HCT116 (cell line): ENCODE results near the gene NKPD1. TPM values are rescaled to one million over a fixed set of nuclear protein-coding genes. Genes with fewer than 3 reads are reported as not detected.
A peak's percentile ranks its signal among the peaks of the same experiment; 100 is the strongest.

Experiments used
- ATAC-seq: fragments of 200-7000 bp; cut with Tn5 transposase; 2 replicates; pipeline ENCODE4 v1.9.1; 2020; ENCODE audit warnings: mild to moderate bottlenecking, moderate library complexity
- BruUV-seq: library from RNA; stranded (reverse); fragments of 400-500 nt; replicated peaks from 2 replicates; lab custom pipeline; 2021; lab: Mats Ljungman, UMichigan
- CTCF ChIA-PET: fragments of 300-600 bp; sonication (Branson Sonifier 250); formaldehyde crosslinking; loops from one replicate; lab custom pipeline; 2021; ENCODE audit warnings: antibody characterized with exemption; lab: Charles Lee
- POLR2A ChIA-PET: fragments of 300-600, 350-600 bp; sonication (Branson Sonifier 250); formaldehyde crosslinking; loops from one replicate; lab custom pipeline; 2021; ENCODE audit warnings: antibody characterized with exemption; lab: Charles Lee
- RAD21 ChIA-PET, 2 experiments: fragments of 300-600 bp; sonication (Branson Sonifier 250); formaldehyde crosslinking; loops; one replicate each; lab custom pipeline; 2023; ENCODE audit warnings: low total read pairs in 2 of 2; ENCODE audit not compliant: uncharacterized antibody in 2 of 2, unreplicated experiment in 2 of 2, low non-redundant PET in 1 of 2; lab: Charles Lee
- DNase-seq: peaks from one replicate; pipeline ENCODE4 v3.0.0-alpha.2; 2010; ENCODE audit warnings: low read depth, low spot score
- H2AFZ ChIP-seq: fragments of 200-600 bp; shearing (Covaris generic), sonication (generic); 2 replicates; pipeline ENCODE4 v1.6.1; 2017; ENCODE audit warnings: low read depth, mixed run types, mixed read lengths, antibody characterized with exemption, low read length; ENCODE audit not compliant: poor library complexity, severe bottlenecking
- H3K27ac ChIP-seq: 2 replicates; pipeline ENCODE4 v1.5.1; 2012; ENCODE audit warnings: low read depth, low read length
- H3K27me3 ChIP-seq: fragments of 200-600 bp; sonication (generic); 2 replicates; pipeline ENCODE4 v1.6.1; 2016; ENCODE audit warnings: mixed run types, low read length, mixed read lengths; ENCODE audit not compliant: insufficient read depth
- H3K36me3 ChIP-seq, 2 experiments: fragments of 200-500 bp in 1 of 2; fragments of 200-600 bp in 1 of 2; sonication (Bioruptor generic) in 1 of 2; sonication (generic) in 1 of 2; 2 replicates each; pipeline versions ENCODE4 v1.5.1 to v1.6.1; 2014 to 2016; ENCODE audit warnings: low read length in 2 of 2, inconsistent platforms in 1 of 2, mixed read lengths in 1 of 2, mixed run types in 1 of 2; ENCODE audit not compliant: insufficient read depth in 2 of 2, control insufficient read depth in 1 of 2
- H3K4me1 ChIP-seq, 2 experiments: fragments of 200-600 bp in 1 of 2; sonication (generic) in 1 of 2; 2 replicates each; pipeline versions ENCODE4 v1.5.1 to v1.6.1; 2012 to 2017; ENCODE audit warnings: low read length in 2 of 2, inconsistent platforms in 1 of 2, mild to moderate bottlenecking in 1 of 2, mixed read lengths in 1 of 2, mixed run types in 1 of 2, moderate library complexity in 1 of 2; ENCODE audit not compliant: insufficient read depth in 2 of 2, control insufficient read depth in 1 of 2
- H3K4me2 ChIP-seq: fragments of 200-600 bp; sonication (generic); 2 replicates; pipeline ENCODE4 v1.6.1; 2017; ENCODE audit warnings: mixed run types, low read length, mixed read lengths
- H3K4me3 ChIP-seq, 2 experiments: fragments of 200-600 bp in 1 of 2; sonication (generic) in 1 of 2; replicated peaks in 1 of 2; 2 replicates each; pipeline ENCODE4 v1.5.1; 2011 to 2016; ENCODE audit warnings: low read length in 2 of 2, control low read depth in 1 of 2, low read depth in 1 of 2, mild to moderate bottlenecking in 1 of 2, mixed read lengths in 1 of 2, mixed run types in 1 of 2
- H3K79me2 ChIP-seq: fragments of 200-600 bp; sonication (generic); 2 replicates; pipeline ENCODE4 v1.6.1; 2017; ENCODE audit warnings: mild to moderate bottlenecking, mixed run types, low read length, moderate library complexity, mixed read lengths; ENCODE audit not compliant: insufficient read depth
- H3K9ac ChIP-seq: fragments of 200-600 bp; sonication (generic); 2 replicates; pipeline ENCODE4 v1.6.1; 2016; ENCODE audit warnings: low read length, mixed read lengths
- H3K9me2 ChIP-seq: fragments of 200-600 bp; sonication (generic), shearing (Covaris generic); 2 replicates; pipeline ENCODE4 v1.6.1; 2017; ENCODE audit warnings: mixed run types, mild to moderate bottlenecking, moderate library complexity; ENCODE audit not compliant: insufficient read depth
- H3K9me3 ChIP-seq, 2 experiments: fragments of 200-500 bp in 1 of 2; fragments of 200-600 bp in 1 of 2; sonication (Bioruptor generic) in 1 of 2; sonication (generic) in 1 of 2; 2 replicates each; pipeline ENCODE4 v1.6.1; 2014 to 2017; ENCODE audit warnings: low read length in 2 of 2, mixed read lengths in 2 of 2, inconsistent platforms in 1 of 2, low read depth in 1 of 2, mild to moderate bottlenecking in 1 of 2, mixed run types in 1 of 2, moderate library complexity in 1 of 2; ENCODE audit not compliant: control insufficient read depth in 1 of 2, insufficient read depth in 1 of 2
- H4K20me1 ChIP-seq: fragments of 200-600 bp; sonication (generic), shearing (Covaris generic); 2 replicates; pipeline ENCODE4 v1.6.1; 2017; ENCODE audit warnings: mixed run types, mild to moderate bottlenecking, moderate library complexity; ENCODE audit not compliant: insufficient read depth
- CBX3 ChIP-seq: IDR thresholded peaks from 2 replicates; pipeline ENCODE4 v1.6.1; 2012; ENCODE audit warnings: low read depth
- EGR1 ChIP-seq: IDR thresholded peaks from 2 replicates; pipeline ENCODE4 v1.6.1; 2012; ENCODE audit warnings: low read depth
- ELF1 ChIP-seq: IDR thresholded peaks from 2 replicates; pipeline ENCODE4 v1.6.1; 2012; ENCODE audit warnings: low read depth, borderline replicate concordance
- EZH2phosphoT487 ChIP-seq: fragments of 200-600 bp; IDR thresholded peaks from 2 replicates; pipeline ENCODE4 v1.6.1; 2018; ENCODE audit warnings: antibody characterized with exemption, borderline replicate concordance
- FOSL1 ChIP-seq: IDR thresholded peaks from 2 replicates; pipeline ENCODE4 v1.6.1; 2012; ENCODE audit warnings: low read depth
- RAD21 ChIP-seq: IDR thresholded peaks from 2 replicates; pipeline ENCODE4 v1.6.1; 2012; ENCODE audit warnings: low read depth, mild to moderate bottlenecking
- TCF7L2 ChIP-seq: IDR thresholded peaks from 2 replicates; pipeline ENCODE4 v1.7.0; 2011; ENCODE audit warnings: borderline replicate concordance, inconsistent platforms; ENCODE audit not compliant: insufficient read depth, insufficient read length; ENCODE audit errors: extremely low read depth
- intact Hi-C: fragments of 100-400 bp; cut with micrococcal nuclease; formaldehyde crosslinking; loops from 2 replicates; pipeline ENCODE4 v1.10.0; 2022
- total RNA-seq: library from RNA; stranded (reverse); gene quantifications from one replicate; pipeline ENCODE4 v1.2.1, GENCODE V29; 2021; ENCODE audit not compliant: unreplicated experiment
- TF ChIP-seq, protein P1 (sequence below), 3 experiments: fragments of 200-600 bp in 1 of 3; sonication (generic) in 1 of 3; IDR thresholded peaks in 2 of 3; conservative IDR thresholded peaks in 1 of 3; 2 replicates each; pipeline ENCODE4 v1.5.1; 2012 to 2017; ENCODE audit warnings: low read depth in 2 of 3, low read length in 2 of 3, antibody characterized with exemption in 1 of 3, borderline replicate concordance in 1 of 3, control low read depth in 1 of 3, mild to moderate bottlenecking in 1 of 3, mixed read lengths in 1 of 3, mixed run types in 1 of 3, moderate library complexity in 1 of 3; ENCODE audit not compliant: insufficient read depth in 1 of 3
- TF ChIP-seq, protein P2 (sequence below): IDR thresholded peaks from 2 replicates; pipeline ENCODE4 v1.6.1; 2011; ENCODE audit warnings: mild to moderate bottlenecking, low read length, moderate library complexity; ENCODE audit not compliant: insufficient replicate concordance; ENCODE audit errors: extremely low read depth
- TF ChIP-seq, protein P3 (sequence below): IDR thresholded peaks from 2 replicates; pipeline ENCODE4 v1.6.1; 2012; ENCODE audit warnings: low read depth
- TF ChIP-seq, protein P4 (sequence below): IDR thresholded peaks from 2 replicates; pipeline ENCODE4 v1.6.1; 2012

Gene NKPD1
- total RNA-seq, 1 experiment from 2014 or later = 0.64 TPM

DNA sequence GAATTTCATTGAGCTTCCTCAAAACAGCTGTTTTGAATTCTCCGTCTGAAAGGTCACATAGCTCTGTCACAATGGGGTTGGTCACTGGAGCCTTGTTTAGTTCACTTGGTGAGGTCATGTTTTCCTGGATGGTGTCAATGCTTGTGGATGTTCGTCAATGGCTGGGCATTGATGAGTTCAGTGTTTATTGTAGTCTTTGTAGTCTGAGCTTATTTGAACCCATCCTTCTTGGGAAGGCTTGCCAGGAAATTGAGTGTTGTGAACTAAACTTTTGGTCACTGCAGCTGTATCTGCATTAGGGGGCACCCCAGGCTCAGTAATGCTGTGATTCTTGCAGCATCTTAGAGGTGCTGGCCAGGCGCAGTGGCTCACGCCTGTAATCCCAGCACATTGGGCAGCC is 39.8 kb upstream of the NKPD1 start:
- Histone ChIP-seq H3K9me3 (no peaks in the 10 kb centered on the region), H3K4me1 (no peaks in the 10 kb centered on the region), H3K36me3 (no peaks in the 10 kb centered on the region), H4K20me1 (no peaks in the 10 kb centered on the region), H3K79me2 (no peaks in the 10 kb centered on the region), H3K27ac (no peak overlapping the region), H3K27me3 (no peaks in the 10 kb centered on the region), H3K9ac (no peak overlapping the region), H2AFZ (no peak overlapping the region), H3K4me3 (no peak overlapping the region), H3K9me2 (no peaks in the 10 kb centered on the region), H3K4me2 (no peak overlapping the region)
- ChIA-PET CTCF (interaction anchor here (0.9 to 1.4 kb wide), 3 partner anchors 138 to 278 kb away, joined by 3 to 7 read pairs (median 5); no protein-coding TSS in a partner anchor), POLR2A (no interaction called here), RAD21 (no interaction called here)
- intact Hi-C loops = loop anchor here (1.0 kb wide), 1 partner anchor 138 kb away; no protein-coding TSS in a partner anchor
- DNase-seq (no peak), ATAC-seq (peak; percentile 69)
- no TSS peak for BruUV-seq
- TF ChIP-seq, protein P1, sequence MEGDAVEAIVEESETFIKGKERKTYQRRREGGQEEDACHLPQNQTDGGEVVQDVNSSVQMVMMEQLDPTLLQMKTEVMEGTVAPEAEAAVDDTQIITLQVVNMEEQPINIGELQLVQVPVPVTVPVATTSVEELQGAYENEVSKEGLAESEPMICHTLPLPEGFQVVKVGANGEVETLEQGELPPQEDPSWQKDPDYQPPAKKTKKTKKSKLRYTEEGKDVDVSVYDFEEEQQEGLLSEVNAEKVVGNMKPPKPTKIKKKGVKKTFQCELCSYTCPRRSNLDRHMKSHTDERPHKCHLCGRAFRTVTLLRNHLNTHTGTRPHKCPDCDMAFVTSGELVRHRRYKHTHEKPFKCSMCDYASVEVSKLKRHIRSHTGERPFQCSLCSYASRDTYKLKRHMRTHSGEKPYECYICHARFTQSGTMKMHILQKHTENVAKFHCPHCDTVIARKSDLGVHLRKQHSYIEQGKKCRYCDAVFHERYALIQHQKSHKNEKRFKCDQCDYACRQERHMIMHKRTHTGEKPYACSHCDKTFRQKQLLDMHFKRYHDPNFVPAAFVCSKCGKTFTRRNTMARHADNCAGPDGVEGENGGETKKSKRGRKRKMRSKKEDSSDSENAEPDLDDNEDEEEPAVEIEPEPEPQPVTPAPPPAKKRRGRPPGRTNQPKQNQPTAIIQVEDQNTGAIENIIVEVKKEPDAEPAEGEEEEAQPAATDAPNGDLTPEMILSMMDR (IDR thresholded peaks at IDR 0.05 in 2 of 3, conservative IDR thresholded peaks at IDR 0.05 in 1 of 3; ENCODE audit: borderline replicate concordance in 1 of 3, insufficient read depth in 1 of 3, low read depth in 2 of 3, low read length in 2 of 3) = peak in 2 of 3 experiments; percentile 33 to 37; a peak in 3 of 6 replicates
- no peak for TF ChIP-seq EZH2phosphoT487
- peak; percentile 70 for TF ChIP-seq RAD21

DNA sequence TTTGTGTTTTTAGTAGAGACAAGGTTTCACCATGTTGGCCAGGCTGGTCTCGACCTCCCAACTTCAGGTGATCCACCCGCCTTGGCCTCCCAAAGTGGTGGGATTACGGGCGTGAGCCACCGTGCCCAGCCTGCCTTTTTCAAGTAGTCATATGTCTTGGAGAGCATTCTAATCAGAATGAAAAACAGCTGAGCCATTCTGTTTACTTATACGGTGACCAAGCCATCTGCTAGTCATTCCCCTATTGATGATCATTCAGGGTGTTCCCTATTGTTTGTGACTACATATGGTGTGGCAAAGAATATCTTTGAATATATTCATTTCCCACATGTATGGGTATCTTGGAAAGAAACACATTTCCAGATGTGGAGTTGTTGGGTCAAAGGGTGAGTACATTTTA is 35.0 kb upstream of the NKPD1 start:
- CTCF ChIA-PET = no interaction called here
- Histone ChIP-seq H3K4me1 (no peaks in the 10 kb centered on the region; a peak in 1 of 4 replicates), H3K9ac (no peak overlapping the region), H2AFZ (no peak overlapping the region), H3K4me3 (no peak overlapping the region), H3K36me3 (no peaks in the 10 kb centered on the region), H3K27me3 (no peaks in the 10 kb centered on the region), H3K4me2 (no peak overlapping the region), H4K20me1 (no peaks in the 10 kb centered on the region), H3K9me3 (no peaks in the 10 kb centered on the region), H3K27ac (no peak overlapping the region), H3K9me2 (no peaks in the 10 kb centered on the region), H3K79me2 (no peaks in the 10 kb centered on the region)
- RAD21 ChIA-PET = no interaction called here
- no peak for DNase-seq
- intact Hi-C loops = no loop called here
- POLR2A ChIA-PET = no interaction called here
- no peak for ATAC-seq
- no TSS peak for BruUV-seq
- no peak for TF ChIP-seq TCF7L2
- TF ChIP-seq RAD21 = no peak
- TF ChIP-seq, protein P2, sequence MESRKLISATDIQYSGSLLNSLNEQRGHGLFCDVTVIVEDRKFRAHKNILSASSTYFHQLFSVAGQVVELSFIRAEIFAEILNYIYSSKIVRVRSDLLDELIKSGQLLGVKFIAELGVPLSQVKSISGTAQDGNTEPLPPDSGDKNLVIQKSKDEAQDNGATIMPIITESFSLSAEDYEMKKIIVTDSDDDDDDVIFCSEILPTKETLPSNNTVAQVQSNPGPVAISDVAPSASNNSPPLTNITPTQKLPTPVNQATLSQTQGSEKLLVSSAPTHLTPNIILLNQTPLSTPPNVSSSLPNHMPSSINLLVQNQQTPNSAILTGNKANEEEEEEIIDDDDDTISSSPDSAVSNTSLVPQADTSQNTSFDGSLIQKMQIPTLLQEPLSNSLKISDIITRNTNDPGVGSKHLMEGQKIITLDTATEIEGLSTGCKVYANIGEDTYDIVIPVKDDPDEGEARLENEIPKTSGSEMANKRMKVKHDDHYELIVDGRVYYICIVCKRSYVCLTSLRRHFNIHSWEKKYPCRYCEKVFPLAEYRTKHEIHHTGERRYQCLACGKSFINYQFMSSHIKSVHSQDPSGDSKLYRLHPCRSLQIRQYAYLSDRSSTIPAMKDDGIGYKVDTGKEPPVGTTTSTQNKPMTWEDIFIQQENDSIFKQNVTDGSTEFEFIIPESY = no peak
- TF ChIP-seq ELF1 = no peak
- TF ChIP-seq CBX3 = no peak
- TF ChIP-seq, protein P3, sequence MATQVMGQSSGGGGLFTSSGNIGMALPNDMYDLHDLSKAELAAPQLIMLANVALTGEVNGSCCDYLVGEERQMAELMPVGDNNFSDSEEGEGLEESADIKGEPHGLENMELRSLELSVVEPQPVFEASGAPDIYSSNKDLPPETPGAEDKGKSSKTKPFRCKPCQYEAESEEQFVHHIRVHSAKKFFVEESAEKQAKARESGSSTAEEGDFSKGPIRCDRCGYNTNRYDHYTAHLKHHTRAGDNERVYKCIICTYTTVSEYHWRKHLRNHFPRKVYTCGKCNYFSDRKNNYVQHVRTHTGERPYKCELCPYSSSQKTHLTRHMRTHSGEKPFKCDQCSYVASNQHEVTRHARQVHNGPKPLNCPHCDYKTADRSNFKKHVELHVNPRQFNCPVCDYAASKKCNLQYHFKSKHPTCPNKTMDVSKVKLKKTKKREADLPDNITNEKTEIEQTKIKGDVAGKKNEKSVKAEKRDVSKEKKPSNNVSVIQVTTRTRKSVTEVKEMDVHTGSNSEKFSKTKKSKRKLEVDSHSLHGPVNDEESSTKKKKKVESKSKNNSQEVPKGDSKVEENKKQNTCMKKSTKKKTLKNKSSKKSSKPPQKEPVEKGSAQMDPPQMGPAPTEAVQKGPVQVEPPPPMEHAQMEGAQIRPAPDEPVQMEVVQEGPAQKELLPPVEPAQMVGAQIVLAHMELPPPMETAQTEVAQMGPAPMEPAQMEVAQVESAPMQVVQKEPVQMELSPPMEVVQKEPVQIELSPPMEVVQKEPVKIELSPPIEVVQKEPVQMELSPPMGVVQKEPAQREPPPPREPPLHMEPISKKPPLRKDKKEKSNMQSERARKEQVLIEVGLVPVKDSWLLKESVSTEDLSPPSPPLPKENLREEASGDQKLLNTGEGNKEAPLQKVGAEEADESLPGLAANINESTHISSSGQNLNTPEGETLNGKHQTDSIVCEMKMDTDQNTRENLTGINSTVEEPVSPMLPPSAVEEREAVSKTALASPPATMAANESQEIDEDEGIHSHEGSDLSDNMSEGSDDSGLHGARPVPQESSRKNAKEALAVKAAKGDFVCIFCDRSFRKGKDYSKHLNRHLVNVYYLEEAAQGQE = no peak
- TF ChIP-seq EGR1 = no peak
- TF ChIP-seq, protein P4, sequence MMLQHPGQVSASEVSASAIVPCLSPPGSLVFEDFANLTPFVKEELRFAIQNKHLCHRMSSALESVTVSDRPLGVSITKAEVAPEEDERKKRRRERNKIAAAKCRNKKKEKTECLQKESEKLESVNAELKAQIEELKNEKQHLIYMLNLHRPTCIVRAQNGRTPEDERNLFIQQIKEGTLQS = no peak
- no peak for TF ChIP-seq FOSL1
